Peyer's patch (tissue), 4 donors: Measurements from ENCODE around the gene CACNB1. TPM values are rescaled to one million over a fixed set of nuclear protein-coding genes. Genes with fewer than 3 reads are reported as not detected.

ENCODE experiments used
- DNase-seq, 3 donors: peaks; one replicate each; pipeline ENCODE4 v3.0.0-alpha.2; 2017 to 2019
- H3K27ac ChIP-seq, 4 donors: fragments of 200-600 bp; sonication (generic); one replicate each; pipeline ENCODE4 v1.5.1; 2016 to 2019
- H3K27me3 ChIP-seq, 2 donors: fragments of 200-600 bp; sonication (generic); one replicate each; pipeline ENCODE4 v1.5.1; 2019
- H3K36me3 ChIP-seq, 3 donors: fragments of 200-600 bp; sonication (generic); one replicate each; pipeline ENCODE4 v1.5.1; 2016 to 2019
- H3K4me1 ChIP-seq, 4 donors: fragments of 200-600 bp; sonication (generic); one replicate each; pipeline ENCODE4 v1.5.1; 2016 to 2019
- H3K4me3 ChIP-seq, 4 donors: fragments of 200-600 bp; sonication (generic); 1 replicate in 3 of 4; 2 replicates in 1 of 4; pipeline ENCODE4 v1.5.1; 2016 to 2019; ENCODE audit warnings: mild to moderate bottlenecking in 1 of 4
- H3K9me3 ChIP-seq, 4 donors: fragments of 200-600 bp; sonication (generic); one replicate each; pipeline ENCODE4 v1.5.1; 2016 to 2019; ENCODE audit warnings: mild to moderate bottlenecking in 1 of 4
- POLR2A ChIP-seq, 2 donors: fragments of 450-650 bp; IDR thresholded peaks; one replicate each; pipeline ENCODE4 v1.5.1; 2017; ENCODE audit warnings: antibody characterized with exemption in 2 of 2, mild to moderate bottlenecking in 2 of 2, moderate library complexity in 2 of 2
- total RNA-seq, 4 donors: library from RNA; depleted of rRNA; stranded (reverse); fragments of >200 nt; gene quantifications; one replicate each; pipeline ENCODE4 v1.1.0, GENCODE V29; 2016
- TF ChIP-seq, protein P1 (sequence below), 6 experiments: fragments of 450-650 bp in 4 of 6; fragments of 200-600 bp in 2 of 6; sonication (generic) in 1 of 6; IDR thresholded peaks; one replicate each; pipeline ENCODE4 v1.5.1; 2017 to 2019; ENCODE audit warnings: antibody characterized with exemption in 6 of 6, mild to moderate bottlenecking in 3 of 6, moderate library complexity in 1 of 6

The CACNB1 gene
- total RNA-seq, 4 donors from 2014 or later = 2.5 to 5.0 (median 2.8) TPM

DNA sequence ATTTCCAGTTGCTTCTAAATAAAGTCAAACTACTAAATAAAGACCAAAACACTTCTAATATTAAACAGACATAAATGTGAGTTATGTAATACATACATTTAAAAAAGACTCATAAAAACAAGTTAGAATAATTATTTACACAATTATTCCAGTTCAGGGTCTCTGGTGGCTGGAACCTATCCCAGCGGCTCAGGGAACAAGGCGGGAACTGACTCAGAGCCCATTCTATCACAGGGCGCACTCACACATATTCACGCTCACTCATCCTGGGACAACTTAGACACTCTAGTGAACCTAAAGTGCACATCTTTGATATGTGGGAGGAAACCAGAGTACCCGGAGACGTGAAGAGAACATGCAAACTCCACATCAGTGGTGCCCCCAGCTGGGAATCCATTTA lies 71.0 kb downstream of the CACNB1 start:
- Histone ChIP-seq H3K4me3 (no peak overlapping the region), H3K36me3 (no peaks in the 10 kb centered on the region), H3K4me1 (no peaks in the 10 kb centered on the region), H3K27ac (no peak overlapping the region), H3K27me3 (no peaks in the 10 kb centered on the region), H3K9me3 (no peaks in the 10 kb centered on the region)
- TF ChIP-seq POLR2A (IDR thresholded peaks at IDR 0.05) = no peak
- TF ChIP-seq, protein P1, sequence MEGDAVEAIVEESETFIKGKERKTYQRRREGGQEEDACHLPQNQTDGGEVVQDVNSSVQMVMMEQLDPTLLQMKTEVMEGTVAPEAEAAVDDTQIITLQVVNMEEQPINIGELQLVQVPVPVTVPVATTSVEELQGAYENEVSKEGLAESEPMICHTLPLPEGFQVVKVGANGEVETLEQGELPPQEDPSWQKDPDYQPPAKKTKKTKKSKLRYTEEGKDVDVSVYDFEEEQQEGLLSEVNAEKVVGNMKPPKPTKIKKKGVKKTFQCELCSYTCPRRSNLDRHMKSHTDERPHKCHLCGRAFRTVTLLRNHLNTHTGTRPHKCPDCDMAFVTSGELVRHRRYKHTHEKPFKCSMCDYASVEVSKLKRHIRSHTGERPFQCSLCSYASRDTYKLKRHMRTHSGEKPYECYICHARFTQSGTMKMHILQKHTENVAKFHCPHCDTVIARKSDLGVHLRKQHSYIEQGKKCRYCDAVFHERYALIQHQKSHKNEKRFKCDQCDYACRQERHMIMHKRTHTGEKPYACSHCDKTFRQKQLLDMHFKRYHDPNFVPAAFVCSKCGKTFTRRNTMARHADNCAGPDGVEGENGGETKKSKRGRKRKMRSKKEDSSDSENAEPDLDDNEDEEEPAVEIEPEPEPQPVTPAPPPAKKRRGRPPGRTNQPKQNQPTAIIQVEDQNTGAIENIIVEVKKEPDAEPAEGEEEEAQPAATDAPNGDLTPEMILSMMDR (IDR thresholded peaks at IDR 0.05) = no peak
- no peak for DNase-seq

DNA sequence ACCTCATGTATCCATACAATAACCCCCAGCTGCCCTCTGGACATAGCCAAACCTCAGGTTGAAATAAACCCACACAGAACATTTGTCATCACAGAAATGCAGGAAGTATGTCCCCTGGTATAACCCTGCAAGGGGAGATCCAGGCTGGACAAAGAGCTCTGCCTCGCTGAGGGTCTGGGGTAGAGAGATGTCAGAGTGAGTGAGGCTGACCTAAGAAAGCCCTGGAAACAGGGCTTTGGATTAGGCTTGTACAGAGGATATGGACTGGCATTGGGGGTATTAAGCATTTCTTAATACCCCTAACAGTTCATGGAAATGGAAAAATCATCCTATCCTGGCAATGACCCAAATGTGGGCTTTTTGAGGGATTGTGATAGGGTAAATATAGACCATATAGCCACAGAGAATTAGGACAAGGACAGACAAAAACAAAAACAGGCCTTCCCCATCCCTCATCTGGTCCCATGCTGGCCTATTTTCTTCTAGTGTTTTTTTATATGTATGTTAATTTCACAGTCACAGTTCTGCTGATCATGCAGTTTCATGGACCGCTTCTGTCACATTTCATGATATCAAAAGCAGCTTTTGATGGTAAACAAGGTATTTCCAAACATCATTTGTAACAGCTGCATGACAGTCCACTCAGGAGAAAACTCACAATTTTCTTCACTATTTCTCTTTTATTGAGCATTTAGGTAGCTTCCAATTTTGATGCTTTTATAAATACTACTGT lies 72.2 kb downstream of the CACNB1 start:
- no peak for TF ChIP-seq POLR2A (IDR thresholded peaks at IDR 0.05)
- TF ChIP-seq, protein P1 (IDR thresholded peaks at IDR 0.05) = no peak
- DNase-seq = no peak
- H3K27ac ChIP-seq = no peak overlapping the region
- no peaks in the 10 kb centered on the region for H3K27me3 ChIP-seq
- H3K9me3 ChIP-seq = no peaks in the 10 kb centered on the region
- no peak overlapping the region for H3K4me3 ChIP-seq
- H3K4me1 ChIP-seq = no peaks in the 10 kb centered on the region
- H3K36me3 ChIP-seq = no peaks in the 10 kb centered on the region

- H3K27me3 ChIP-seq = no peaks in the 10 kb centered on the region
- H3K4me3 ChIP-seq = no peak overlapping the region
- no peaks in the 10 kb centered on the region for H3K4me1 ChIP-seq
- DNase-seq = no peak
- TF ChIP-seq POLR2A (IDR thresholded peaks at IDR 0.05) = no peak
- TF ChIP-seq, protein P1 (IDR thresholded peaks at IDR 0.05) = no peak
- no peak overlapping the region for H3K27ac ChIP-seq
- H3K36me3 ChIP-seq = no peaks in the 10 kb centered on the region
- no peaks in the 10 kb centered on the region for H3K9me3 ChIP-seq
Measured at GRCh38 chr17:39123627-39124026, 73.8 kb downstream of the CACNB1 start.

Other genes starting within 250 kb of the CACNB1 start
- gene FBXO47, start 230.3 kb downstream of the CACNB1 start, total RNA-seq = not detected
- 10 to 100 TPM; 14.5 to 34.7 (median 18.2) TPM for gene PLXDC1, start 46.0 kb downstream of the CACNB1 start, total RNA-seq
- not detected for gene ARL5C, start 31.5 kb downstream of the CACNB1 start, total RNA-seq
- 1,000 to 10,000 TPM in 3 of 4 donors, 100 to 1,000 TPM in 1; 932 to 2,029 (median 1,420) TPM for gene RPL19, start 2.6 kb upstream of the CACNB1 start, total RNA-seq
- under 1 TPM in 2 of 4 donors, not detected in 2; 0.27 to 0.66 TPM for gene STAC2, start 28.3 kb upstream of the CACNB1 start, total RNA-seq
- gene FBXL20, start 204.0 kb upstream of the CACNB1 start, total RNA-seq = 10 to 100 TPM; 20.5 to 34.7 (median 26.6) TPM